Esophagus muscularis mucosa (tissue), 4 donors: Measurements from ENCODE around the gene HSPA6.
"Not testable (repeated sequence)": the region's sequence is repeated elsewhere in the genome, so short reads cannot be mapped to it uniquely, and the experiment has no call there.

Experiments
- CTCF ChIP-seq, 3 experiments: fragments of 200-600 bp in 2 of 3; fragments of 450-650 bp in 1 of 3; sonication (generic) in 2 of 3; IDR thresholded peaks; one replicate each; pipeline ENCODE4 v1.5.1; 2017 to 2019; ENCODE audit warnings: antibody characterized with exemption in 3 of 3, mild to moderate bottlenecking in 2 of 3, moderate library complexity in 1 of 3
- EP300 ChIP-seq: sonication (generic); formaldehyde crosslinking; IDR thresholded peaks from one replicate; pipeline ENCODE4 v1.6.1; 2017; ENCODE audit warnings: antibody characterized with exemption
- POLR2A ChIP-seq: fragments of 450-650 bp; IDR thresholded peaks from one replicate; pipeline ENCODE4 v1.6.1; 2017; ENCODE audit warnings: antibody characterized with exemption, moderate library complexity, mild to moderate bottlenecking, low read depth

DNA sequence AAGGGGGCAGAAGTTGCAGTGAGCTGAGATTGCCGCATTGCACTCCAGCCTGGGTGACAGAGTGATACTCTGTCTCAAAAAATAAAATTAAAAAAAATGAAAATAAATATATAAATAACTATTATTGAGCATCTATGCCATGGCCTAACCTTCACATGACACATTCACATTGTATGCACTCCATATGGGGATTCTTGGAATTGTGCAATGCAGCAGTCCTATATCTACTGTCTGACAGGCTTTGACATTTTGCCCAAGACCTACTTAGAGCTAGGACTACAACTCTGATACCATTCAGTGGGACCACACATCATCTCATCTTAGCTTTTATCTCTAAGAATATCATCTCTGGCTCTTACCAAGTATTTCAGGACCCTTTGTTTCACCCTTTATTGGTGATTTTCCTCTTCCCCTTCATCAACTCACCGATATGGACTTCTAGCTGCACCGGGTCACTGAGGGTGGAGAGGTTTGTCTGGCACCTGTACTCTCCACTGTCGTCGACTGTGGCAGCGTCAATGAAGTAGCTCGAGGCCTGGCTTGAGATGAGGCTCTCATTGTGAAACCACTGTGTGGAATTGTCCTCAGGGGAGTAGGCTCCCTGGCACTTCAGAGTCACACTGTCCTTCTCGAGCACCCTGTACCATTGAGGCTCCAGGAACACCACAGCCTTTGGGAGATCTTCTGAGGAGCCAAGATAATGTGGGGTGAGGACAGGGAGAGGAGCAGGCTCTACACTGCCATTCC lies 23.8 kb downstream of the HSPA6 start:
- not testable (repeated sequence) for TF ChIP-seq POLR2A; EP300; CTCF (IDR thresholded peaks at IDR 0.05)
